Natural killer cell (primary cell): ENCODE results near the gene ATP1B2. TPM values are rescaled to one million over a fixed set of nuclear protein-coding genes. Genes with fewer than 3 reads are reported as not detected.

Source experiments
- ATAC-seq, 3 donors: fragments of 150-1000 bp in 2 of 3; fragments of 200-7000 bp in 1 of 3; cut with Tn5 transposase; 1 replicate in 1 of 3; 2 replicates in 2 of 3; pipeline ENCODE4 v1.10.0; 2021; ENCODE audit warnings: mild to moderate bottlenecking in 2 of 3, moderate library complexity in 2 of 3
- DNase-seq, 2 donors: peaks; one replicate each; pipeline versions ENCODE4 v3.0.0 to v3.0.0-alpha.2; 2013 to 2021; ENCODE audit warnings: mixed read lengths in 1 of 2
- H3K27ac ChIP-seq: one replicate; pipeline ENCODE4 v1.5.1; 2013; ENCODE audit warnings: mild to moderate bottlenecking, low read length
- H3K27me3 ChIP-seq: one replicate; pipeline ENCODE4 v1.6.1; 2013; ENCODE audit warnings: low read length; ENCODE audit not compliant: control insufficient read depth, insufficient read depth
- H3K36me3 ChIP-seq: one replicate; pipeline ENCODE4 v1.6.1; 2013; ENCODE audit warnings: low read length; ENCODE audit not compliant: control insufficient read depth, insufficient read depth
- H3K4me1 ChIP-seq: one replicate; pipeline ENCODE4 v1.6.1; 2013; ENCODE audit warnings: low read length; ENCODE audit not compliant: control insufficient read depth, insufficient read depth
- H3K4me3 ChIP-seq: one replicate; pipeline ENCODE4 v1.5.1; 2013; ENCODE audit warnings: low read length
- H3K9me3 ChIP-seq: one replicate; pipeline ENCODE4 v1.6.1; 2013; ENCODE audit warnings: low read length; ENCODE audit not compliant: control insufficient read depth, insufficient read depth
- H3K27ac Mint-ChIP-seq, 2 donors: one replicate each; pipeline ENCODE4 v1.8.0; 2022; ENCODE audit warnings: mild to moderate bottlenecking in 2 of 2, mixed read lengths in 2 of 2, moderate library complexity in 1 of 2
- H3K27me3 Mint-ChIP-seq, 2 donors: one replicate each; pipeline ENCODE4 v1.8.0; 2022; ENCODE audit warnings: low read depth in 2 of 2, mixed read lengths in 2 of 2
- H3K36me3 Mint-ChIP-seq: one replicate; pipeline ENCODE4 v1.8.0; 2022; ENCODE audit warnings: mixed read lengths
- H3K4me1 Mint-ChIP-seq, 2 donors: one replicate each; pipeline ENCODE4 v1.8.0; 2022; ENCODE audit warnings: mixed read lengths in 2 of 2
- H3K4me3 Mint-ChIP-seq: one replicate; pipeline ENCODE4 v1.8.0; 2022; ENCODE audit warnings: mild to moderate bottlenecking, moderate library complexity, mixed read lengths
- H3K9me3 Mint-ChIP-seq, 2 donors: one replicate each; pipeline ENCODE4 v1.8.0; 2022; ENCODE audit warnings: mixed read lengths in 2 of 2
- CTCF ChIP-seq: fragments of 200-600 bp; IDR thresholded peaks from one replicate; pipeline ENCODE4 v1.8.0; 2022; ENCODE audit warnings: antibody characterized with exemption
- WGBS: methylation state at CpG from one replicate; pipeline ENCODE4 v1.1.7; 2013; ENCODE audit warnings: missing lambda C conversion rate; ENCODE audit not compliant: insufficient coverage; 5-methylcytosine and 5-hydroxymethylcytosine counted together
- intact Hi-C: fragments of 100-400 bp; cut with micrococcal nuclease; formaldehyde crosslinking; loops from one replicate; pipeline ENCODE4 v1.14.2; 2022
- total RNA-seq, 4 donors: library from RNA; stranded (reverse); fragments of 120-200 nt in 1 of 4; gene quantifications; one replicate each; pipeline versions ENCODE4 v1.2.3 to v1.2.4, GENCODE V29; 2013 to 2022

The ATP1B2 gene
- total RNA-seq, 3 donors from 2014 or later (not counting 1 experiment from before 2014, with no cell fraction given), result 0.18 to 0.19 TPM; not detected in 1

DNA sequence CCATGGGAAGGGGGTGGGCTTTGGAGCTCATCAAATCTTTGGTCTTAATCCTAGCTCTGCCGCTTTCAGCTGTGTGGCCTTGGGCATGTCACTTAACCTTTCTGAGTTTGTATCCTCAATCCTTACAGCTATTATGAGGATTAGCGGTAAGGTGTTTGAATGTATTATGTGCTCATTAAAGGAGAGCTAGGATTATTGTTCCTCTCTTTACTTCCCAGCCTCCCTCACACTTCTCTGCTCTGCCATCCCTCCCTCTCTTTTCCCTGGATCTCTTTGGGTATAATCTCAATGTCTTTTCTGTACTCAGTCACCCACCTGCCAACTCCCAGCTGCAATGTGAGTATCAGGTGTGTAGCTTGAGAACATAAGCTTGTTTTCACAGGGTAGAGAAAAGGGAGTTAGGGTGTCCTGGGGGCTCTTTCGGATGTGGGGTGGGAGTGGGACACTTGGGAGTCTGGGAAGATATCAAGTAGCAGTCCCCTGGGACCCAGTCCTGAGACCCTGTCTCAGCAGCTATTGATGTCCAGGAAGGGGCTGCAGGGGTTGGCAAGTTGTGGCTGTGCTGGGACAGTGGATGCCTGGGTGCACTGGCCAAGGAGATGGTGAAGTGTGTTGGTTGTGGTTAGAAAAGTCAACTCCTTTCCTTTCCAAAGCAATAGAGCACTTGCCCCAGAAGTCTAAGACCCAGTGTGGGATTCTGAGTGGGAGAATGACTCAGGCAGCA lies 56.1 kb downstream of the ATP1B2 start:
- Mint-ChIP-seq H3K4me3 (no peak overlapping the region), H3K27me3 (peaks cover 28 to 44% of the 10 kb centered on the region in 2 donors), H3K9me3 (no peaks in the 10 kb centered on the region), H3K4me1 (peaks cover 9 to 37% of the 10 kb centered on the region in 2 donors), H3K36me3 (no peaks in the 10 kb centered on the region), H3K27ac (no peak overlapping the region)
- DNase-seq, result no peak
- no peak for ATAC-seq
- H3K4me3 ChIP-seq, result no peak overlapping the region
- peaks cover 16% of the 10 kb centered on the region for H3K4me1 ChIP-seq
- TF ChIP-seq CTCF, result no peak
- WGBS, result 74% methylated on average over 1 of the region's 3 CpGs
- peaks cover 12% of the 10 kb centered on the region for H3K36me3 ChIP-seq
- peaks cover 25% of the 10 kb centered on the region for H3K27me3 ChIP-seq
- no peak overlapping the region for H3K27ac ChIP-seq
- intact Hi-C loops, result no loop called here
- H3K9me3 ChIP-seq, result no peaks in the 10 kb centered on the region

Other genes starting within 250 kb of the ATP1B2 start
- 10 to 100 TPM; 31.8 to 35.9 (median 34.2) TPM for gene TMEM256, start 246.8 kb upstream of the ATP1B2 start, total RNA-seq
- 1 to 10 TPM; 2.8 to 3.4 (median 3.1) TPM for gene NLGN2, start 243.1 kb upstream of the ATP1B2 start, total RNA-seq
- gene SPEM1, start 230.6 kb upstream of the ATP1B2 start, total RNA-seq, result not detected
- gene SPEM2, start 225.3 kb upstream of the ATP1B2 start, total RNA-seq, result not detected
- not detected for gene SPEM3, start 222.1 kb upstream of the ATP1B2 start, total RNA-seq
- 1 to 10 TPM; 5.1 to 8.6 (median 7.0) TPM for gene TMEM102, start 215.5 kb upstream of the ATP1B2 start, total RNA-seq
- gene FGF11, start 211.4 kb upstream of the ATP1B2 start, total RNA-seq, result 1 to 10 TPM; 1.2 to 4.2 (median 1.9) TPM
- 10 to 100 TPM in 2 of 3 donors, 1 to 10 TPM in 1; 9.8 to 10.4 (median 10.2) TPM for gene CHRNB1, start 205.9 kb upstream of the ATP1B2 start, total RNA-seq
- 10 to 100 TPM; 64.0 to 72.5 (median 68.4) TPM for gene ZBTB4, start 171.3 kb upstream of the ATP1B2 start, total RNA-seq
- not detected for gene SLC35G6, start 169.5 kb upstream of the ATP1B2 start, total RNA-seq
- 100 to 1,000 TPM; 515 to 879 (median 524) TPM for gene POLR2A, start 166.6 kb upstream of the ATP1B2 start, total RNA-seq
- gene TNFSF12, start 101.9 kb upstream of the ATP1B2 start, total RNA-seq, result 10 to 100 TPM; 49.1 to 62.6 (median 60.3) TPM
- 10 to 100 TPM in 1 of 3 donors, 1 to 10 TPM in 2; 2.7 to 11.1 (median 2.7) TPM for gene TNFSF13, start 92.2 kb upstream of the ATP1B2 start, total RNA-seq
- gene SENP3, start 89.0 kb upstream of the ATP1B2 start, total RNA-seq, result 10 to 100 TPM; 36.9 to 42.3 (median 39.1) TPM
- gene CD68, start 71.3 kb upstream of the ATP1B2 start, total RNA-seq, result 10 to 100 TPM in 2 of 3 donors, 1 to 10 TPM in 1; 1.4 to 24.7 (median 13.0) TPM
- gene MPDU1, start 67.1 kb upstream of the ATP1B2 start, total RNA-seq, result 10 to 100 TPM; 26.3 to 29.2 (median 27.1) TPM
- under 1 TPM in 1 of 3 donors, not detected in 2; 0.27 TPM for gene SOX15, start 60.8 kb upstream of the ATP1B2 start, total RNA-seq
- gene FXR2, start 36.0 kb upstream of the ATP1B2 start, total RNA-seq, result 10 to 100 TPM; 23.7 to 40.2 (median 29.5) TPM
- gene SAT2, start 23.1 kb upstream of the ATP1B2 start, total RNA-seq, result 10 to 100 TPM; 63.0 to 71.6 (median 70.1) TPM
- gene SHBG, start 20.8 kb upstream of the ATP1B2 start, total RNA-seq, result not detected
- 10 to 100 TPM; 56.5 to 65.5 (median 62.0) TPM for gene TP53, start 36.6 kb downstream of the ATP1B2 start, total RNA-seq
- 10 to 100 TPM in 2 of 3 donors, 1 to 10 TPM in 1; 9.9 to 12.8 (median 12.0) TPM for gene WRAP53, start 37.6 kb downstream of the ATP1B2 start, total RNA-seq
- gene EFNB3, start 54.3 kb downstream of the ATP1B2 start, total RNA-seq, result not detected
- under 1 TPM in 2 of 3 donors, not detected in 1; 0.05 to 0.07 TPM for gene DNAH2, start 66.8 kb downstream of the ATP1B2 start, total RNA-seq
- gene KDM6B, start 183.3 kb downstream of the ATP1B2 start, total RNA-seq, result 100 to 1,000 TPM; 104 to 165 (median 149) TPM
- gene TMEM88, start 204.1 kb downstream of the ATP1B2 start, total RNA-seq, result 10 to 100 TPM; 12.7 to 45.5 (median 27.6) TPM
- 10 to 100 TPM; 35.9 to 40.3 (median 37.3) TPM for gene NAA38, start 206.6 kb downstream of the ATP1B2 start, total RNA-seq
- gene CYB5D1, start 207.1 kb downstream of the ATP1B2 start, total RNA-seq, result 10 to 100 TPM; 11.0 to 18.3 (median 11.5) TPM
- 100 to 1,000 TPM; 215 to 275 (median 218) TPM for gene CHD3, start 237.9 kb downstream of the ATP1B2 start, total RNA-seq